Tibial nerve (tissue), 4 donors: Measurements from ENCODE around the gene SPINK2. TPM values are rescaled to one million over a fixed set of nuclear protein-coding genes. Genes with fewer than 3 reads are reported as not detected.
A peak's percentile ranks its signal among the peaks of the same experiment; 100 is the strongest.

Experiments used
- DNase-seq, 2 donors: peaks; one replicate each; pipeline ENCODE4 v3.0.0-alpha.2; 2019; ENCODE audit warnings: low spot score in 2 of 2
- H3K27ac ChIP-seq, 4 donors: fragments of 200-600 bp; sonication (generic) in 3 of 4; one replicate each; pipeline ENCODE4 v1.5.1; 2017 to 2019; ENCODE audit warnings: mild to moderate bottlenecking in 1 of 4
- H3K27me3 ChIP-seq, 2 donors: fragments of 200-600 bp; sonication (generic) in 1 of 2; one replicate each; pipeline versions ENCODE4 v1.5.1 to v1.6.0; 2017 to 2019
- H3K36me3 ChIP-seq, 3 donors: fragments of 200-600 bp; sonication (generic); one replicate each; pipeline ENCODE4 v1.5.1; 2018 to 2019
- H3K4me1 ChIP-seq, 4 donors: fragments of 200-600 bp; sonication (generic) in 3 of 4; one replicate each; pipeline ENCODE4 v1.5.1; 2017 to 2019
- H3K4me3 ChIP-seq, 4 donors: fragments of 200-600 bp; sonication (generic) in 3 of 4; one replicate each; pipeline ENCODE4 v1.5.1; 2017 to 2019; ENCODE audit warnings: mild to moderate bottlenecking in 1 of 4, moderate library complexity in 1 of 4
- H3K9me3 ChIP-seq, 4 donors: fragments of 200-600 bp; sonication (generic) in 3 of 4; one replicate each; pipeline ENCODE4 v1.5.1; 2017 to 2019
- EP300 ChIP-seq, 2 donors: sonication (generic); formaldehyde crosslinking; IDR thresholded peaks; one replicate each; pipeline ENCODE4 v1.6.1; 2017; ENCODE audit warnings: antibody characterized with exemption in 2 of 2, mild to moderate bottlenecking in 1 of 2
- POLR2A ChIP-seq, 2 donors: fragments of 450-650 bp; IDR thresholded peaks; one replicate each; pipeline ENCODE4 v1.6.1; 2017; ENCODE audit warnings: antibody characterized with exemption in 2 of 2, mild to moderate bottlenecking in 2 of 2, moderate library complexity in 2 of 2
- WGBS, 2 donors: methylation state at CpG; one replicate each; pipeline ENCODE4 v1.1.5; 2018; 5-methylcytosine and 5-hydroxymethylcytosine counted together
- total RNA-seq, 4 donors: library from RNA; depleted of rRNA; stranded (reverse); fragments of >200 nt; gene quantifications; one replicate each; pipeline ENCODE4 v1.1.0, GENCODE V29; 2016
- TF ChIP-seq, protein P1 (sequence below), 5 experiments: fragments of 200-600 bp in 3 of 5; fragments of 450-650 bp in 2 of 5; sonication (generic) in 3 of 5; IDR thresholded peaks; one replicate each; pipeline ENCODE4 v1.5.1; 2016 to 2019; ENCODE audit warnings: antibody characterized with exemption in 5 of 5, mild to moderate bottlenecking in 3 of 5, moderate library complexity in 2 of 5

Gene SPINK2, protein sequence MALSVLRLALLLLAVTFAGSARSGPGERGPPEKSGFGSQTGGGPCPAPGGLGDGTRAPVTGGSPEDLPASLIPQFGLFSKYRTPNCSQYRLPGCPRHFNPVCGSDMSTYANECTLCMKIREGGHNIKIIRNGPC
- total RNA-seq, result not detected

DNA sequence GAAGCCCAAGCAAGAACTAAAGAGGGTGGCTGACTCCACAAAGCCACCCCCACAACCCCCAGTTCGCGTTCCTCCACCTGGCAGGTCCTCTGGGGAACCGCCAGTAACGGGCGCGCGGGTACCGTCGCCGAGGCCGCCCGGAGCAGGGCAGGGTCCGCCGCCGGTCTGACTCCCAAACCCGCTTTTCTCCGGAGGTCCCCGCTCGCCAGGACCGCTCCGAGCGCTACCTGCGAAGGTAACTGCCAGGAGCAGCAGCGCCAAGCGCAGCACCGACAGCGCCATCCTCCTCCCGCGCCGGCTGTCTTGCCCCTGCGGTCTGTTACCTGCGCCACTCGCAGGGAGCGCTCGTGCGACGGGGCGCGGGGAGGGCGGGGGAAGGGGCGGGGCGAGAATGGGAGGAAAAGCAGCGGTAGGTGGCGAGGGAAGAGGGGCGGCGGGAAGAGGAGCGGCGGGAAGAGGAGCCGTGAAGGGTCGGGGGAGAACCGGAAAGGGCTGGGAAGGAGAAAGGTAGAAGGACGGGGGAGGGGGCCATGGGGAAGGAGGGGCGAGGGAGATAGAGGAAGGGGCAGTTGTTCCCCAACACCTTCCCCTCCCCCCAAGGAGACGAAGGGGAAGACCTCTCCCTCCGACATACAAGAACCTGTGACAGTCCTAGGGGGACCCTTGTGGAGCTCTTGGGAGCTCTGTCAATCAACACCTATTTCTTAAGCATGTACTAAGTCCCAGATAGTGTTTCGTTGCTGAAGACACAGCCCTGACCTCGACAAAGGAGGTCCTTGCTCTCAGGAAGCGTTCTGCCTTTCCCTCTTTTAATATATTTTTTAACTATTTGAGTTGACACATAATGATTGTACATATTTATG, at the start of gene SPINK2:
TSS of gene SPINK2 (minus strand) at position 321 of the 863 bp plus-strand sequence. CDS start at position 282, 39 bp downstream.
- WGBS, 2 donors, result 3% methylated on average over 53 to 57 of the region's 58 CpGs
- H3K4me1 ChIP-seq, result peaks cover 0 to 10% (median 7%) of the 10 kb centered on the region in 4 donors
- peak within 1 kb of the TSS; percentile 11 to 42 (median 40) for H3K4me3 ChIP-seq
- DNase-seq, result no peak
- no peak within 1 kb of the TSS for H3K27ac ChIP-seq
- TF ChIP-seq EP300 (IDR thresholded peaks at IDR 0.05) (no peak), POLR2A (IDR thresholded peaks at IDR 0.05) (no peak)
- TF ChIP-seq, protein P1, sequence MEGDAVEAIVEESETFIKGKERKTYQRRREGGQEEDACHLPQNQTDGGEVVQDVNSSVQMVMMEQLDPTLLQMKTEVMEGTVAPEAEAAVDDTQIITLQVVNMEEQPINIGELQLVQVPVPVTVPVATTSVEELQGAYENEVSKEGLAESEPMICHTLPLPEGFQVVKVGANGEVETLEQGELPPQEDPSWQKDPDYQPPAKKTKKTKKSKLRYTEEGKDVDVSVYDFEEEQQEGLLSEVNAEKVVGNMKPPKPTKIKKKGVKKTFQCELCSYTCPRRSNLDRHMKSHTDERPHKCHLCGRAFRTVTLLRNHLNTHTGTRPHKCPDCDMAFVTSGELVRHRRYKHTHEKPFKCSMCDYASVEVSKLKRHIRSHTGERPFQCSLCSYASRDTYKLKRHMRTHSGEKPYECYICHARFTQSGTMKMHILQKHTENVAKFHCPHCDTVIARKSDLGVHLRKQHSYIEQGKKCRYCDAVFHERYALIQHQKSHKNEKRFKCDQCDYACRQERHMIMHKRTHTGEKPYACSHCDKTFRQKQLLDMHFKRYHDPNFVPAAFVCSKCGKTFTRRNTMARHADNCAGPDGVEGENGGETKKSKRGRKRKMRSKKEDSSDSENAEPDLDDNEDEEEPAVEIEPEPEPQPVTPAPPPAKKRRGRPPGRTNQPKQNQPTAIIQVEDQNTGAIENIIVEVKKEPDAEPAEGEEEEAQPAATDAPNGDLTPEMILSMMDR (IDR thresholded peaks at IDR 0.05), result no peak
- H3K27me3 ChIP-seq, result peaks cover 4 to 32% of the 10 kb centered on the region in 2 donors
- peaks cover 0 to 6% (median 0%) of the 10 kb centered on the region in 4 donors for H3K9me3 ChIP-seq
- H3K36me3 ChIP-seq, result no peaks in the 10 kb centered on the region

DNA sequence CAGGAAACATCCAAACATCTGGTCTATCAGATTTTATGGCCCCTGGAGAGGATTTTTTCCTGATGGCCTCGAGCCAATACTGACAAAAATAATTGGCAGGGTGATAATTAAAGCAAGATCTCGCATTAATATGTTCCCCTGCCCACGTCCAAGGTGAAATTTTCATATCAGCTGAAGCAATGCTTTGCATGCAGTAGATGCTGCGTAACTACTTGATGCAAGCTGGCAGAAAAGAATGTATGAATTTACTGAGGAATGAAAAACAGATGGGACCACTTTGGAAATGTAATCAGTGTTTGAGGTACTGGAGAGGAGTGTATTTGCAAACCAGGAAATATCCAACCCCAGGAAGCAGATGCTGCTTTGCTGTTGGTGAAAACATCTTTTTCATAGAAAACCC, 49.4 kb upstream of the SPINK2 start:
- Histone ChIP-seq H3K36me3 (no peaks in the 10 kb centered on the region), H3K27me3 (no peaks in the 10 kb centered on the region), H3K27ac (no peak overlapping the region), H3K4me3 (no peak overlapping the region), H3K4me1 (peaks cover 0 to 13% (median 3%) of the 10 kb centered on the region in 4 donors), H3K9me3 (no peaks in the 10 kb centered on the region)
- TF ChIP-seq POLR2A (IDR thresholded peaks at IDR 0.05) (no peak), EP300 (IDR thresholded peaks at IDR 0.05) (no peak)
- TF ChIP-seq, protein P1 (IDR thresholded peaks at IDR 0.05), result no peak
- no peak for DNase-seq
- WGBS, 2 donors, result 24 to 36% methylated on average over 4 of the region's 4 CpGs

DNA sequence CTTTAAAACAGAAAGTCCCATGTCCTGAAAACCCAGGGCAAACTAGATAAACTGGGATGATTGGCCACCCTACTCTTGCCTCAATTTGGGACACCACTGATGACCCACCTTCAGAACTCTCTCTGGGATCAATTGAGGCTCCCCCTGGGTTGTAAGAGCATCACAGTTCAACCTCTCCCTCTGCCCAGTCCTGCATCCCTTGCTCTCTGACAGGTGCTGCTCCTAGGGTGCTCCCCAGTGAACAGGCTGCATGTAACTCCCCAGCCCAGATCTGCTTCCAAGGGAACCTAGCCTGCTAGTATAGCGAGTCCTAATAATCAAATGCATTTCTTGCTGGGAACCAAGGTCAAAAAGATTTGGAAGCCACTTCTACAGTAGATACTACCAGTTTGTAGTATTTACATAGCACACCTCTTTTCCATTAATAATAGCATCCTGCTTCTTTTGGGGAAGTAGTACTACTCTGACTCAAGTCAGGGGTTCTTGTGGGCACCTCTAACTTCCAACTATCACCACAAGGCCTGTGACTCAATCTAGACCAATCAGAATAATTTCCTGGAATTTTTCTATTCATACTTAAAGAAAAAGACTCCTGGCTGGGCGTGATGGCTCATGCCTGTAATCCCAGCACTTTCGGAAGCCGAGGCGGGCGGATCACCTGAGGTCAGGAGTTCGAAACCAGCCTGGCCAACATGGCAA, 42.1 kb upstream of the SPINK2 start:
- H3K9me3 ChIP-seq, result no peaks in the 10 kb centered on the region
- H3K27me3 ChIP-seq, result no peaks in the 10 kb centered on the region
- no peak overlapping the region for H3K4me3 ChIP-seq
- no peak for DNase-seq
- H3K4me1 ChIP-seq, result no peaks in the 10 kb centered on the region
- no peak for TF ChIP-seq EP300 (IDR thresholded peaks at IDR 0.05)
- TF ChIP-seq, protein P1 (IDR thresholded peaks at IDR 0.05), result no peak
- no peak for TF ChIP-seq POLR2A (IDR thresholded peaks at IDR 0.05)
- no peaks in the 10 kb centered on the region for H3K36me3 ChIP-seq
- H3K27ac ChIP-seq, result no peak overlapping the region
- WGBS, 2 donors, result 82 to 94% methylated on average over 7 of the region's 7 CpGs

DNA sequence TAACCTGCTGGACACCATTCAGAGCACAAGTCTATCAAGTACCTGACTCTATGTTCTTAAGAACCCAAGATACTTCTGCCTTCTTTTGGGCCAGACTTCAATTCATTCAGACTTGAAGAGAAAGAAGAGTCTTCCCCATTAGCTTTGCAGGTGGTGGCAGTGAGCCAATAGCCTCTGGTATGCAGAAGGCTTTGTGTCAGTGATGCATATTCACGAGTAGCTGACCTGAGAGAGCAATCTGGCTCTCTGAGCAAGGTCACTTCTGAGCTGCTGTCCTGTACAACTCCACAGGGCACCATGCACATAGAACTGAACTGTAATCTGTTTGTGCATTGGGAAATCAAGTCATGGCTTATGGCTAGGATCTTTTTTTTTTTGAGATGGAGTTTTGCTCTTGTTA, 39.9 kb upstream of the SPINK2 start:
- H3K27me3 ChIP-seq, result no peaks in the 10 kb centered on the region
- H3K9me3 ChIP-seq, result no peaks in the 10 kb centered on the region
- 9 to 29% methylated on average over 1 of the region's 1 CpG for WGBS, 2 donors
- peaks cover 0 to 11% (median 0%) of the 10 kb centered on the region in 4 donors for H3K4me1 ChIP-seq
- TF ChIP-seq, protein P1 (IDR thresholded peaks at IDR 0.05), result no peak
- no peak for TF ChIP-seq EP300 (IDR thresholded peaks at IDR 0.05)
- no peak for TF ChIP-seq POLR2A (IDR thresholded peaks at IDR 0.05)
- H3K27ac ChIP-seq, result no peak overlapping the region
- H3K36me3 ChIP-seq, result no peaks in the 10 kb centered on the region
- no peak overlapping the region for H3K4me3 ChIP-seq
- DNase-seq, result no peak
